ENCODE results near the gene SLC66A1. TPM values are rescaled to one million over a fixed set of nuclear protein-coding genes. Genes with fewer than 3 reads are reported as not detected.

SLC66A1 gene
- total RNA-seq, 2 experiments from 2014 or later = 4.0 to 5.3 TPM

DNA sequence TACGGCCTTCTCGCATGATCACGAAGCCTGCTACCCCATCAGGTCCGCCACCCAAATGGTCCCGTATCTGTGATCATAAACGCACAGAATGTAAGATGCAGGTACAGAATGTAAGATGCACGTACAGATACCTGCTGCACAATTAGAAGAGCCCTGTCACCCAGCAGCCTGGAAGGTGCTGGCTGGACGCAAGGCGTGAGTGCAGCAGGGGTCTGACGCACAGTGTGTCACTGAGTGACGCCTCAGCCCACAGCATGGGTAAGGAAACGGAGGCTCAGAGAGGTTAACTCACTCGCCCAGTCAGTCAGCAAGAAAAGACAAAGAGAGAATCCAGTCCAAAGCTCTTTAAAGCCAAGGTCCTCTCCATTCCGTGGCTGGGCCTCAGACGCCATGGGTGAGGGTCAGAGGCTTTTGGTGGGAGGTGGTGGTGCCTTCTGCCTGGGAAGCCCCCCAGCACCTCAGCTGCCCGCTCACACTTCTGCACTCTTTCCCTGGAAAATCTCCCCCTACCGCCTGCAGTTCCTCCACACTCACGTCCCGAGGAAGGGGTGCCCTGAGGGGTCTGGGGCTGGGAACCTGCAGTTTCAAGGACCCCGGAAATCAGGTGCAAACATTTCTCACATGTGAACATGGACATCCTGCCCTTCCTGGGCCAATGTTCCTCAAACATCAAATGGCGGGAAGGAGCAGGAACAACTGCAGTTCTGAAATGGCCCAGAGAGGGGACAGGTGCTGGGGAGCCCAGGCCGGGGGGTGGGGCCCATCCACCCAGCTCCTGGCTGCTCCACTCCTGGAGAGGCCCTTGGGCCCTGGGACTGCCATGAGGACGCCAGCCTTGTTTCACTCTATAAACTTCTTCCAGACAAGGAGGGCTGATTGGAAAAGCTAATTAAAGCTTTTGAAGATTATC, 59.4 kb downstream of the SLC66A1 start:
- ChIA-PET POLR2A (no interaction called here), CTCF (interaction anchor here (0.9 kb wide), 1 partner anchor 19 kb away, joined by 3 read pairs; no protein-coding TSS in a partner anchor)
- Mint-ChIP-seq H3K9me3 (ENCODE audit: insufficient read depth) (no peaks in the 10 kb centered on the region), H3K36me3 (ENCODE audit: low read depth) (peaks cover 19% of the 10 kb centered on the region), H3K4me3 (no peak overlapping the region), H3K4me1 (ENCODE audit: low read depth) (peaks cover 3% of the 10 kb centered on the region), H3K27ac (no peak overlapping the region), H3K27me3 (ENCODE audit: low read depth) (no peaks in the 10 kb centered on the region)
- ATAC-seq = no peak
- no peak for DNase-seq

DNA sequence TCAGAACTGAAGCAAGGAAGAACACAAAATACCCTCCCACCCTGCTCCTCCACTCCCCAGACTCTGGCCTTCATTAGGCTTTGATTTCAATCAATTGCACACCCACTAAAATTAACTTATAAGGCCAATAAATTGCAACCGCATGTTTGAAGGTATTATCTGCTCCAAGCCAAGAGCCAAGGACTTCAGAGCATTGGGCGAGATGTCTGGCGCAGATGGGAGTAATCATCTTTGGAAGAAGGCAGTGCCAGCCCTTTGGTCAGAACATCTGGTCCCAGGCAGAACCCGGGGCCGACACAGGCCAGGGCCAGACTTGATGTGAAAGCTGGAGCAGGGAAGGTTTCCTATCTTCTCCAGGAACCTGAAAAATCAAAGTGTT, 60.0 kb downstream of the SLC66A1 start:
- H3K27ac Mint-ChIP-seq = no peak overlapping the region
- H3K36me3 Mint-ChIP-seq (ENCODE audit: low read depth) = peaks cover 25% of the 10 kb centered on the region

DNA sequence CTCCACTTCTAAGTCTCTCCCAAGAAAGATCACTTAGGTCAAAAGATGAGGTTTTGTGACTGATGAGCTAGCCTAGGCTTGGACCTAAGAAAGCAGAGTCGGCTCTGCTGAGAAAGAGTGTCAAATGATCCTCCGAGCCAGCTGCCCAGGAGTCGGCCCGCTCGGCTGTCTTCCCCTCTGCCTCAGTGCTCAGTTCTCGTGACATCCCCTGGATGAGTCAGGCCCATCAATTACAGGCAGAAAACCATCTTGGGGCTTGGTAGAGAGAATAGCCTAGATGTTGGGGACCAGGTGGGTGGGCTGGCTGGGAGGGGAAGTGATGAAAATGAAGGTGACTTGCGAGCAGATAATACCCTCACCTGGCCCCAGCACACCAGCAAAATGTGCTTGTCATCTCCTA, 60.5 kb downstream of the SLC66A1 start:
- Mint-ChIP-seq H3K4me3 (no peak overlapping the region), H3K36me3 (ENCODE audit: low read depth) (peaks cover 30% of the 10 kb centered on the region), H3K4me1 (ENCODE audit: low read depth) (no peaks in the 10 kb centered on the region), H3K9me3 (ENCODE audit: insufficient read depth) (no peaks in the 10 kb centered on the region), H3K27ac (no peak overlapping the region), H3K27me3 (ENCODE audit: low read depth) (no peaks in the 10 kb centered on the region)
- ChIA-PET POLR2A (no interaction called here), CTCF (interaction anchor here (0.9 kb wide), 1 partner anchor 18 kb away, joined by 3 read pairs; no protein-coding TSS in a partner anchor)
- ATAC-seq (no peak), DNase-seq (no peak)

More for the DNA sequence above, 60.0 kb downstream of the SLC66A1 start:
- ChIA-PET CTCF (interaction anchor here (0.9 kb wide), 1 partner anchor 19 kb away, joined by 3 read pairs; no protein-coding TSS in a partner anchor), POLR2A (no interaction called here)
- H3K4me3 Mint-ChIP-seq = no peak overlapping the region
- no peaks in the 10 kb centered on the region for H3K27me3 Mint-ChIP-seq (ENCODE audit: low read depth)
- H3K4me1 Mint-ChIP-seq (ENCODE audit: low read depth) = no peaks in the 10 kb centered on the region
- DNase-seq (no peak), ATAC-seq (no peak)
- no peaks in the 10 kb centered on the region for H3K9me3 Mint-ChIP-seq (ENCODE audit: insufficient read depth)

DNA sequence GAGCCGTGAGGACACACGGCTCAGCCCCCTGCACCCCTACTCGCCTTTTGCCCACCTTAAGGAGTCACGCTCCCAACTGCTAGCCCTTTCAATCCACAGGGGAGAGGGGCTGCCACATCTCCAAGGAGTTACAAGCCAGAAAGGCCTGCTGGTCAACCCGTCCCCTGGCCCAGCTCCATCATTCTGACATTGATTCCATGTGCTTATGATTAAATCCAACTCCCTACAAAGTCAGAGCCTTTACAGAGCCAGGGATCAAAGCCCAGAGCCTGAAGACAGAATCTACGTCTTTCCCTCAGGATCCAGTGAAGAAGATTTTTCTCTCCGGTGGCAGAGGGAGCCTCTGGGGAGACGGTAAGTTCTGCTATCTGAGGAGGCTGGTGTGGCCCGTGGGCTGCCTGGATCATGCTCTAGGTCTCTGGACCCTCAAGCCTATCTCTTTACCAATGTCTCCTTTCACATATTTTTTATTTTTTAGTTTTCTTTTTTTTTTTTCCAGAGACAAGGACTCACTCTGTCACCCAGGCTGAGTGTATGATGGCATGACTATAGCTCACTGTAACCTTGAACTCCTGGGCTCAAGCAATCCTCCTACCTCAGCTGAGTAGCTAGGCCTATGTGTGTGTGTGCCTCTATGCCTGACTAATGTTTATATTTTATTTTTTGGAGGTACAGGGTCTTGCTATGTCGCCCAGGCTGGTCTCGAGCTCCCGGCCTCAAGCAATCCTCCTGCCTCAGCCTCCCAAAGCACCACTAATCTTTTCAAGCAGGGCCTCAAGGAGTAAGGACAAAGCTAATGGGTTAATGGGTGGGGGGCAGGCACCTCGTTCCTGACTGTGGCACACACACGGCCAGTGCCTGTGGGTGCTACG, 61.3 kb downstream of the SLC66A1 start:
- CTCF ChIA-PET = interaction anchor here (1.2 kb wide), 1 partner anchor 17 kb away, joined by 3 read pairs; no protein-coding TSS in a partner anchor
- POLR2A ChIA-PET = no interaction called here
- H3K9me3 Mint-ChIP-seq (ENCODE audit: insufficient read depth) = no peaks in the 10 kb centered on the region
- H3K27me3 Mint-ChIP-seq (ENCODE audit: low read depth) = no peaks in the 10 kb centered on the region
- no peak overlapping the region for H3K4me3 Mint-ChIP-seq
- no peak for ATAC-seq
- no peak for DNase-seq
- H3K4me1 Mint-ChIP-seq (ENCODE audit: low read depth) = no peaks in the 10 kb centered on the region
- H3K36me3 Mint-ChIP-seq (ENCODE audit: low read depth) = peaks cover 38% of the 10 kb centered on the region
- no peak overlapping the region for H3K27ac Mint-ChIP-seq

DNA sequence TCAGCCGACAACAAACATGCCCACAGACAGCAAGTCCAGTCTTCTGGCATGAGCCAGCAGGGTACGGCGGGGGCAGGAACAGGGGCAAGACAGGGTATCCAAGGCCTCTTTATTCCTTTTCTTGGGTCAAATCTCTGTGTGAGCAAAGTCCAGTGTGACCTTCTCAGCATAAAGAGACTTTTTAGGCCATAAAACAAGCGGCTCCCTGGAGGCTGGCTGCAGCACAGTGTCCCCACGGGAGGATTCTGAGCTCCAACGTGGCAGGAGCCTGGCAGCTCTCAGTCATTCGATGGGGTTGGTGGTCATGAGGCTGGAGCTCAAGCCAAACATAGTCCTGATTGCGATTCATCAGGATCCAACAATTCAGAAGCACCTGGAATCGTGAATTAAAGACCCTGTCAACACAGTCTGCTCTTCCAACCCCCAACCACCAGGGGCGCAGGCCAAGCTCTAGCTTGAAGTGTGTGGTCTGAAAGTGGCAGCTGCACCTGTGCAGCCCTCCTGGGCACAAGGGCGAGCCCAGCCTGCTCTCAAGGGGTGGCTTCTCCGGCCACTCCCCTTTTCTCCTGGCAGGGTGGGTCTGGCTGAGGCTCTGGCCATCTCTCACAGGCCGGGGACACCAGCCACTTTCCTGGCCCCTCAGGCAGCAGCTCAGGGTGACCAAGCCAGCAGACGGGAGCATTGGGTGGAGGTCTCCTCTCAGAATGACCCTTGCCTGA, 62.1 kb downstream of the SLC66A1 start:
- ATAC-seq = no peak
- POLR2A ChIA-PET = no interaction called here

DNA sequence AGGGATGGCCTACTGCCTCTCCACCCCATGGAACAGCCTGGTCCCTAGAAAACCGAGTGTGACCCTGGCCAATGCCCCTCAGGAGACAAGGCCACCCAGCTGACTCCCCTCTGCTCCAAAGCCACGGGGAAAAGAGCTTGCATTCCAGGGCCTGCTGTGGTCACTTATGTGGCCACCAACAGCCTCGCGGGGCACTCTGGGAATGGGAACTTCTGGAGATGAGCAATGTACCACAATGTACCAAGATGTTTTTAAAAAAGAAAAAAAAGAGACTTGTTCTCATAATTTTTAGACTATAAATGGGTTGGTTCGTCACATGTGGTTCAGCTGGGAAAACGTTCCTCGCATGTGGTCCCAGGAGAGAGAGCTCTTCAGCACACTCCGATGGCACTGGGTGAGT, 62.8 kb downstream of the SLC66A1 start:
- Mint-ChIP-seq H3K27me3 (ENCODE audit: low read depth) (no peaks in the 10 kb centered on the region), H3K36me3 (ENCODE audit: low read depth) (peaks cover 47% of the 10 kb centered on the region), H3K9me3 (ENCODE audit: insufficient read depth) (no peaks in the 10 kb centered on the region), H3K4me3 (no peak overlapping the region), H3K4me1 (ENCODE audit: low read depth) (peaks cover 3% of the 10 kb centered on the region), H3K27ac (no peak overlapping the region)
- ChIA-PET POLR2A (no interaction called here), CTCF (interaction anchor here (0.8 to 1.5 kb wide), 5 partner anchors 8 to 207 kb away, joined by 3 to 4 read pairs (median 3); no protein-coding TSS in a partner anchor)
- no peak for DNase-seq
- no peak for ATAC-seq

More for the DNA sequence above, 62.1 kb downstream of the SLC66A1 start:
- Mint-ChIP-seq H3K27me3 (ENCODE audit: low read depth) (no peaks in the 10 kb centered on the region), H3K27ac (no peak overlapping the region), H3K4me1 (ENCODE audit: low read depth) (no peaks in the 10 kb centered on the region), H3K36me3 (ENCODE audit: low read depth) (peaks cover 40% of the 10 kb centered on the region), H3K4me3 (no peak overlapping the region), H3K9me3 (ENCODE audit: insufficient read depth) (no peaks in the 10 kb centered on the region)
- CTCF ChIA-PET = interaction anchor here (0.8 to 1.5 kb wide), 4 partner anchors 7 to 208 kb away, joined by 3 to 4 read pairs (median 3); no protein-coding TSS in a partner anchor
- DNase-seq = no peak

DNA sequence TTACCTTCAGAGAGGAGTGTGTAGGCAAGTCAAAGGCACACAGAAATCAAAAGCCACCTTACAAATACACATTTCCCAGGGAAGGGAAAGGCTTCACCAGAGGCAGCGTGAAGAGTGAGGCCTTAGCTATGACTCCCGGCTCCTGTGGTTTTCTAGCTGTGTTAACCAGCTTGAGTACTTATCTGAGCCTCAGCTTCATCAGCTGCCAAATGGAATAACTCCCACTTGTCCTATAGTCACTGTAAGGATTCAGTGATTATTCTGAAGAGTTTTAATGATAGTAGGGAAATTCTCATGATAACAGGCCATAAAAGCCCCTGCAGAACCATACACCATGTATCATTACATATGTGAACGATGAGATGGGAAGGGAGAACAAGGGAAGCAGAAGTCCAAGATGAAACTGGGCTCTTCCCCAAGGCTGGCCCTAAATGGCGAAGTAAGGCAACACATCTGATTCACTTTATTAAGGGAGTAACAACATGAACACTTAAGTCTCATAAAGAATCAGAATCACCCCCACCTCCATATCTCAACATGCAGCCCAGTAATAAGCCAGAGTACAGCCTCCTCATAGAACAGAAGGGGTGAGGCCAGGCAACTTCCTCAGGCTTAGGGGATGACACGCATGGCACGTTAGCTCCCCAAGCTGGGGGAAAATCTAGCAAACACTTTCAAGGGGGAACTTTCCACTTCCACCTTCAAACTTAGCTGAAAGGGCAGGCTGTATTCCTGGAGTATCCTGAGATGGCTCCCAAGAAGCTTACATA, 63.7 kb downstream of the SLC66A1 start:
- POLR2A ChIA-PET = no interaction called here
- no peak overlapping the region for H3K4me3 Mint-ChIP-seq
- DNase-seq (no peak), ATAC-seq (no peak)
- H3K9me3 Mint-ChIP-seq (ENCODE audit: insufficient read depth) = no peaks in the 10 kb centered on the region
- H3K36me3 Mint-ChIP-seq (ENCODE audit: low read depth) = peaks cover 49% of the 10 kb centered on the region
- no peak overlapping the region for H3K27ac Mint-ChIP-seq
- H3K27me3 Mint-ChIP-seq (ENCODE audit: low read depth) = no peaks in the 10 kb centered on the region
- peaks cover 3% of the 10 kb centered on the region for H3K4me1 Mint-ChIP-seq (ENCODE audit: low read depth)
- CTCF ChIA-PET = interaction anchor here (0.6 to 1.7 kb wide), 6 partner anchors 9 to 834 kb away, joined by 3 to 4 read pairs (median 4); no protein-coding TSS in a partner anchor

DNA sequence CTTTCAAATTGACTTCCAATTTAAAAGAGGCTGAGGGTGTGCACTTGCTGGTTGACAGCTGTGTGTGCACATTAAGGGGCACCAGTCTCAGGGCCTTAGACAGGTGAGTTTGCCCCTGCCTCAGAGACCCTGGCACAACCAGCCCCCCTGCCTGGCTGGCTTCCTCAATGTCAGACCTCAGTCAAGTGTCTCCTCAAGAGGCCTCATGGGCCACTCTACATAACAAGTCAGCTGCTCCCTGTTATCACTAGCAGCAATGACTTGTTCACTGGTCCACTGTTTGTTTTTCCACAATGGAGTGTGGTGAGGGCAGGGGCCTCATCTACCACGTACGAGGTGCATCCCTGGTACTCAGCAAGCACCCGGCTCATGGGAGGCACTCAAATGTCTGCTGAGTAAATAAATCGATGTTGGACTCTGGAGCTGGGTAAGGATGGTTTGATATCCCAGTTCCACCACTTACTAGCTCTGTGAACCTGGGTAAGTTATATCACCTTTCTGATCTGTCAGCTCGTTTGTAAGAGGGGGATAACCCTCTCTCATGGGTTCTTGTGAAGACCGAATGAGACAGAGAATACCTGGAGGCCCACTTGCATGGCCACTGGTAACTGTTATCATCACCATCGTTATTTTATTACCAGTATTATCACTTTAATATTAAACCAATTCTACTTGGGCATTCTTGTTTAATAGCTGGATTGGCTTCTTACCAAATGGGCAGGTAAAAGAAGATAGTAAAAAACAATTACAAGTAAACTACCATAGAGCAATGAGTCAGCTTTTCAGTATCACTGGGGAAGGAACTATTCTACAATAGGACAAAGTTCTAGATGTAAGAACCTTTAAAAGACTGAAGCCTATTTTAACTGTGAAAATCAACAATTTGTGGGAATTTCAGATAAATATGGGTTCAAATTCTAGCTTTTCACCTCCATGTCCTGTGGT, 64.6 kb downstream of the SLC66A1 start:
- ChIA-PET POLR2A (interaction anchor here (0.6 kb wide), 2 partner anchors 15 to 51 kb away, joined by 3 read pairs; no protein-coding TSS in a partner anchor), CTCF (interaction anchor here (0.6 to 1.7 kb wide), 5 partner anchors 14 to 833 kb away, joined by 3 to 4 read pairs (median 4); no protein-coding TSS in a partner anchor)
- peaks cover 53% of the 10 kb centered on the region for H3K36me3 Mint-ChIP-seq (ENCODE audit: low read depth)
- ATAC-seq = no peak
- no peaks in the 10 kb centered on the region for H3K9me3 Mint-ChIP-seq (ENCODE audit: insufficient read depth)
- no peak overlapping the region for H3K4me3 Mint-ChIP-seq
- H3K4me1 Mint-ChIP-seq (ENCODE audit: low read depth) = peaks cover 3% of the 10 kb centered on the region
- DNase-seq = no peak
- H3K27ac Mint-ChIP-seq = no peak overlapping the region
- H3K27me3 Mint-ChIP-seq (ENCODE audit: low read depth) = no peaks in the 10 kb centered on the region

DNA sequence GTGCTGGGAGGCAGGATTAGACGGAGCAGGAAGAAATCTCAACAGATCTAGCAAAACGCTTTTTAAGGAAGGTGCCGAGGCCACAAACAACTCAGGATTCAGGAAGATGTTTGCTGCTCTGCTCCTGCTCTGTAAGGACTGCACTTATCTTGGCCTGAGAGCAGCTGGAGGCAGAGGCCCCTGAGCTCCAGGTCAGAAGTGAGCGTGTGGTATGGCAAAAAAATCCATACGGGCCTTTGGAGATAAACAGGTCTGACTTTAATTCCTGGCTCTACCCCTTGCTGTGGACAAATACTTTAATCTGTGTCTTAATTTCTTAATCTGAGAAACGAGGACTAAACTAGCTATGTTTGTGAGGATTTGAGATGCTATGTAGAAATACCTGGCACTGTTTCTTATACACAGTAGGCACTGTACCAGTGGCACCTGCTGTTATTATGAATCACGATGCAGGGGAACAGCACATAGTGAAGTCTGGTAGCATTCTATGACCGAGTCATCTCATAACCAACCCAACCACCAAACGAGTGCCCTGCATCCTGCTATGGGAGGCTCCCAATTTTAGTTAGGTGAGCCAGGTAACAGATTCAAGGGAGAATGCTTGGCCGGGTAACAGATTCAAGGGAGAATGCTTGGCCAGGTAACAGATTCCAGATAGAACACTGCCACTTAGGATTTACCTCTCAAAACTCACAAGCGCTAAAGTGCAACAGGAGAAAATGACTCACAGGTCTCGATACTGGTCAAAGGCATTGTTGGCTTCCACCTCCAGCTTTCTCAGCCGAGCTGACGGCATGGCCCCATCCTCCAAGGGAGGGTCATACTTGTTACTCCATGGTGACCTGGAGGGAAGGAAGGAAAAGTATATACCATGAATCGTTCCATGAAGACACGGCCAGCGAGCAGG, 65.9 kb downstream of the SLC66A1 start:
- ChIA-PET CTCF (interaction anchor here (0.8 to 1.5 kb wide), 3 partner anchors 13 to 204 kb away, joined by 3 to 8 read pairs (median 4); no protein-coding TSS in a partner anchor), POLR2A (no interaction called here)
- Mint-ChIP-seq H3K27me3 (ENCODE audit: low read depth) (no peaks in the 10 kb centered on the region), H3K4me3 (no peak overlapping the region), H3K9me3 (ENCODE audit: insufficient read depth) (no peaks in the 10 kb centered on the region), H3K4me1 (ENCODE audit: low read depth) (peaks cover 3% of the 10 kb centered on the region), H3K36me3 (ENCODE audit: low read depth) (peaks cover 56% of the 10 kb centered on the region), H3K27ac (no peak overlapping the region)
- DNase-seq = no peak
- ATAC-seq = no peak

Measured in activated CD8-positive, alpha-beta T cell treated with anti-CD3 and anti-CD28 coated beads, Interleukin-2, amount 10 ng/mL, durations not matched to agents 7 days and 5 days (primary cell).